ENCODE data around the gene ZNF367.
"Not testable (repeated sequence)": the region's sequence is repeated elsewhere in the genome, so short reads cannot be mapped to it uniquely, and the experiment has no call there.

The ZNF367 gene

DNA sequence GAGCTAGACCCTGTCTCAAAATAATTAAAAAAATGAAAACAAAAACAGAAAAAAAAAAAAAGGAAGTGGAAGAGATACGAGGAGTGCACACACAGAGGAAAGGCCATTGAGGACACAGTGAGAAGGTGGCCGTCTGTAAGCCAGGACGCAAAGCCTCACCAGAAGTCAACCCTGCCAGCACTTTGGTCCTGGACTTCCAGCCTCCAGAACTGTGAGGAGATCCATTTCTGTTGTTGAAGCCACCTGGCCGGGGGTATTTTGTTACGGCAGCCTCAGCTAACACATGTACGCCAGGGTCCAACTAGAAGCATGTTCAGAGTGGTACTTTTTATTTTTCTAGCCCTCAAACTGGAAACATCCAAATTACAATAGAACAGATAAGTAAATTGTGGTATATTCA is 56.5 kb downstream of the ZNF367 start:
- no peak for DNase-seq (ENCODE audit: low spot score)

- DNase-seq (ENCODE audit: low spot score) = no peak
Observed at GRCh38 chr9:96360976-96361375, 57.2 kb downstream of the ZNF367 start.

- DNase-seq (ENCODE audit: low spot score) = not testable (repeated sequence)
Observed at GRCh38 chr9:96360523-96360922, 57.6 kb downstream of the ZNF367 start.

GRCh38 chr9:96350866-96351265 is 67.3 kb downstream of the ZNF367 start:
- DNase-seq (ENCODE audit: low spot score) = no peak

DNA sequence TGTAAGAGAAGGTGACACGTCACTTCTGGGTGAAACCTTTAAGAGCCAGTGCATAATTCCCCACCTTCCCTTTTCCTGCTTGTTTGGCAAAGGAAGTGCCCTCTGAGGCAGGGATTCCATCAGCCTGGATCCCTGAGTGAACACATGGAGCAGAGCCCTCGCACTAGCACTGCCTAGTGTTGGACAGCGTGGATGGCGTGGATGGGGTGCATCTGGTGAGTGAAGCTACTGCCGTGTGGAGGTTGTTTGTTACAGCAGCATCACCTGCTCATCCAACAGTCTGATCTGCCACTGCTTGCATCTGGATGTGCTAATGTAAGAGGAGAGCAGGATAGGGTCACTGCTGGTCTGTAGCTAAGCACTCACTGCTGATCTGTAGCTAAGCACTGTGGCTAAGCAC is 69.9 kb downstream of the ZNF367 start:
- DNase-seq (ENCODE audit: low spot score) = no peak

GRCh38 chr9:96345551-96345950 is 72.6 kb downstream of the ZNF367 start:
- DNase-seq (ENCODE audit: low spot score) = no peak

DNA sequence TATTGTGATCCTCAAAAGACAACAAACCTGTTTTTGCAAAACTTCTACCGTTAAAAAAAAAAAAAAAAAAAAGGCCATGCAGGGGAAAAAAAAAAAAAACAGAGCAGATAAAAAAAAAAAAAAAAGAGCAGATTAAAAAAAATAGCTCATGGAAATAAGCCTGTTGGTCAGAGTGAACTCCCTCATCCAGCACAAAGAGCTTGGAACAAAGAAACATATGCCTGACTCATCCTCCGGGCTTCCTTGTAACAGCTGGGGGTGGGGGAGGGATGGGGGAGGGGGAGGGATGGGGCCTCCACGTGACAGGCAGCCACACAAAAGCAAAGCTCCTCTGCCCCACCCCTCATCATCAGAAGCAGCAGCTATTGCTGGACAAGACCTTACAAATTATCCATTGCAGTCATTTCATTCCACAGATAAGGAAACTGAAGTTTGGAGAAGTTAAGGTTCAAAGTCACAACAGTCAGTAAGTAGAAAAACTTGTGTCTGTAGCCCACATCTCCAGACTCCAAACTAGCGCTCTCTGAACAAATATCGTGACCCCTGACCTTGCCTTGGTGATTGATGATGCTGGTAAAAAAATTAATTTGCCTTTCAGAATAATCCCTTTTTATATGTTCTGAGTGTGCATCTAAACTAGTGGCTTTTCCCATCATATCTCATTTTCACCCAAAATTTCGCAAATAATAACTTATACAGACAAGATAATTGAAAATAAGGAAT is 73.6 kb downstream of the ZNF367 start:
- peak; percentile 73 for DNase-seq (ENCODE audit: low spot score)

GRCh38 chr9:96343515-96344360 is 74.4 kb downstream of the ZNF367 start:
- no peak for DNase-seq (ENCODE audit: low spot score)

DNA sequence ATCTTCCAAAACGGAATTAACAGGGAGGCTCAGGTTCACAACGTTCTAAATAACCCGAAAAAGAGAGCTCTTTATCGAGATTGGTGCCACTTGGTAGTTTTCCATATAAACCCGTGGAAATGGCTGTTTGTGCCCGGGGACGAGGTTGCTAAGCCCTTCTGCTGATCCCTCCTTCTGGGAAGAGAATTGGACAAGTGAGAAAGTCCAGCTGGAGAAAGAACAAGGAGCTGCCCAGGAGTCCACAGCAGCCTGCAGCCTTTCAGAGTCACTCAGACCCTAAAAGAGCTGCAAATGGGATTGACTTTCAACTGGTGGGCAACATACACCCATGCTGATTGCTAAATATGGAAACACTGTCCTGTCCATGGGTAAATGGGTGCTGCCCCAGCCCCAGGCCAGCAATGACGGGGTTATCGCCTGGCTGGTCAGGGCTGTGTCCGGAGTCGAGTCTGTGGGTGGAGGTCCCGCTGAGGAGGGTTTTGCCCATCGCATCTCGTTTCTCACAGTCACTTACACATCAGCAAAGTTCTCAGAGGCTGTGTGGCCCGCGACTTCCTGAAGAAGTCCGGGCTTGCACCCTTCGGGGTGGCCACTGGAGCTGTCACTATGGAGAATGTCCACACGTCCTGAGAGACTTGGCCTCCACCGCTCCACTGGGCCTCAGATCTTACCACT is 75.5 kb downstream of the ZNF367 start:
- no peak for DNase-seq (ENCODE audit: low spot score)

DNA sequence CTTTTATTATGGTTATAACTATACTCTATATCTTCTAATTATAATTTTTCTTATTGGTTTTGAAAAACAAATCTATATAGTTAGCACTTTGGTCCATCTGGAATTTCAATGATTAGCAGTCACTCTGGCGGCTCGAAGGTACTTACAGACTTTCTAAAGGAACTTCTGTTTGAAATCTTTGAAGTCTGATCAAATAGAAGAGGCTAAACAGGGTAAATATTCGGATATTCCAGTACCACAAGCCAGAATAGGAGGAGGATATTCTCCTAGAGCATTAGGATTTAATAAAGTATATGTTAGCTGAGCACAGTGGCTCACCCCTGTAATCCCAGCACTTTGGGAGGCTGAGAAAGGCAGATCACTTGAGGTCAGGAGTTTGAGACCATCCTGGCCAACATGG is 77.5 kb downstream of the ZNF367 start:
- no peak for DNase-seq (ENCODE audit: low spot score)

GRCh38 chr9:96338299-96338698 is 79.9 kb downstream of the ZNF367 start:
- no peak for DNase-seq (ENCODE audit: low spot score)

All from left forelimb (tissue), 1 donor.